Endothelial cell of umbilical vein (primary cell): ENCODE results near the gene FGD6. TPM values are rescaled to one million over a fixed set of nuclear protein-coding genes. Genes with fewer than 3 reads are reported as not detected.

Experiments used
- BruUV-seq: library from RNA; stranded (reverse); fragments of 400-500 nt; replicated peaks from 2 replicates; lab custom pipeline; 2021; lab: Mats Ljungman, UMichigan
- CTCF ChIA-PET: fragments of 300-600, 350-600 bp; sonication (Branson Sonifier 250); formaldehyde crosslinking; loops from one replicate; lab custom pipeline; 2021; ENCODE audit warnings: antibody characterized with exemption, inconsistent platforms; lab: Charles Lee
- POLR2A ChIA-PET: fragments of 300-600, 350-600 bp; sonication (Branson Sonifier 250); formaldehyde crosslinking; loops from one replicate; lab custom pipeline; 2021; ENCODE audit warnings: antibody characterized with exemption, inconsistent platforms; lab: Charles Lee
- DNase-seq: peaks from one replicate; pipeline ENCODE4 v3.0.0-alpha.2; 2011; ENCODE audit warnings: low read depth, low spot score
- FAIRE-seq: peaks from 2 replicates; lab custom pipeline; 2011; peaks lifted over from hg19 to GRCh38; lab: Jason Lieb, UNC
- H2AFZ ChIP-seq: 2 replicates; pipeline ENCODE4 v1.6.0; 2012; ENCODE audit warnings: low read depth, low read length, control low read depth, inconsistent platforms
- H3K27ac ChIP-seq: 2 replicates; pipeline ENCODE4 v1.5.1; 2011; ENCODE audit warnings: low read depth, mild to moderate bottlenecking, control low read depth, low read length, moderate library complexity; ENCODE audit not compliant: insufficient read depth
- H3K27me3 ChIP-seq, 2 experiments: 2 replicates each; pipeline versions ENCODE4 v1.6.0 to v1.6.1; 2011; ENCODE audit warnings: low read length in 2 of 2, mixed read lengths in 1 of 2; ENCODE audit not compliant: control insufficient read depth in 2 of 2, insufficient read depth in 2 of 2
- H3K36me3 ChIP-seq, 2 experiments: 2 replicates in 1 of 2; 3 replicates in 1 of 2; pipeline ENCODE4 v1.5.1; 2011; ENCODE audit warnings: low read length in 2 of 2, mild to moderate bottlenecking in 1 of 2, moderate library complexity in 1 of 2; ENCODE audit not compliant: control insufficient read depth in 2 of 2, insufficient read depth in 2 of 2; ENCODE audit errors: extremely low read depth in 1 of 2
- H3K4me1 ChIP-seq: 3 replicates; pipeline ENCODE4 v1.5.1; 2011; ENCODE audit warnings: mild to moderate bottlenecking, low read length; ENCODE audit not compliant: control insufficient read depth, insufficient read depth; ENCODE audit errors: extremely low read depth
- H3K4me2 ChIP-seq: 2 replicates; pipeline ENCODE4 v1.6.1; 2011; ENCODE audit warnings: low read length, control low read depth, mixed read lengths; ENCODE audit not compliant: insufficient read depth
- H3K4me3 ChIP-seq, 3 experiments: fragments of 200-600 bp in 1 of 3; sonication (generic), shearing (Covaris generic) in 1 of 3; replicated peaks in 1 of 3; 2 replicates each; pipeline ENCODE4 v1.5.1; 2011 to 2016; ENCODE audit warnings: control low read depth in 3 of 3, low read length in 3 of 3, mild to moderate bottlenecking in 2 of 3, inconsistent platforms in 1 of 3, low read depth in 1 of 3, moderate library complexity in 1 of 3; ENCODE audit not compliant: insufficient read depth in 1 of 3
- H3K79me2 ChIP-seq: 2 replicates; pipeline ENCODE4 v1.6.0; 2012; ENCODE audit warnings: low read length, inconsistent platforms; ENCODE audit not compliant: control insufficient read depth, insufficient read depth
- H3K9ac ChIP-seq: replicated peaks from 2 replicates; pipeline ENCODE3; 2011; ENCODE audit warnings: low read length, control low read depth; ENCODE audit not compliant: insufficient read depth; ENCODE audit errors: extremely low read depth
- H3K9me1 ChIP-seq: replicated peaks from 3 replicates; pipeline ENCODE4 v1.6.0; 2011; ENCODE audit warnings: mild to moderate bottlenecking, low read length; ENCODE audit not compliant: control insufficient read depth, insufficient read depth; ENCODE audit errors: extremely low read depth
- H3K9me3 ChIP-seq: replicated peaks from 2 replicates; pipeline ENCODE4 v1.5.1; 2012; ENCODE audit warnings: low read length, inconsistent platforms; ENCODE audit not compliant: control insufficient read depth, insufficient read depth
- H4K20me1 ChIP-seq: replicated peaks from 2 replicates; pipeline ENCODE3; 2011; ENCODE audit warnings: mild to moderate bottlenecking, low read length; ENCODE audit not compliant: control insufficient read depth, insufficient read depth; ENCODE audit errors: extremely low read depth
- EZH2 ChIP-seq: IDR thresholded peaks from 2 replicates; pipeline ENCODE4 v1.6.1; 2012; ENCODE audit warnings: borderline replicate concordance, low read depth, mild to moderate bottlenecking, moderate library complexity, low read length, inconsistent platforms; ENCODE audit not compliant: severe bottlenecking
- FOS ChIP-seq: IDR thresholded peaks from 2 replicates; pipeline ENCODE4 v1.6.1; 2011; ENCODE audit warnings: mild to moderate bottlenecking, low read length, moderate library complexity, borderline replicate concordance; ENCODE audit not compliant: insufficient read depth
- GATA2 ChIP-seq: IDR thresholded peaks from 2 replicates; pipeline ENCODE4 v1.7.0; 2011; ENCODE audit warnings: low read depth, mild to moderate bottlenecking, moderate library complexity, mixed read lengths, low read length; ENCODE audit not compliant: insufficient read length, insufficient read depth
- JUN ChIP-seq: IDR thresholded peaks from 2 replicates; pipeline ENCODE4 v1.6.1; 2011; ENCODE audit warnings: borderline replicate concordance, low read depth; ENCODE audit not compliant: insufficient read length, insufficient read depth
- MYC ChIP-seq: IDR thresholded peaks from one replicate; pipeline ENCODE4 v1.6.1; 2011; ENCODE audit warnings: mild to moderate bottlenecking, low read depth, low read length
- POLR2A ChIP-seq: IDR thresholded peaks from 2 replicates; pipeline ENCODE4 v1.6.1; 2012; ENCODE audit warnings: low read depth, mild to moderate bottlenecking, control low read depth, low read length
- POLR2AphosphoS5 ChIP-seq: IDR thresholded peaks from 2 replicates; pipeline ENCODE4 v1.6.1; 2012; ENCODE audit warnings: low read depth, mild to moderate bottlenecking, control low read depth, low read length, moderate library complexity; ENCODE audit not compliant: insufficient read depth
- dilution Hi-C: fragments of 300-500 bp; cut with MboI; formaldehyde crosslinking; loops from one replicate; pipeline ENCODE4 v1.15.0; 2019; ENCODE audit warnings: low sequenced_read_pairs; ENCODE audit not compliant: extremely low pct_ligation_motif_present
- intact Hi-C: fragments of 100-400 bp; cut with micrococcal nuclease; formaldehyde crosslinking; loops from one replicate; pipeline ENCODE4 v1.10.0; 2022
- polyA plus RNA-seq, 4 experiments: library from polyadenylated mRNA; depleted of rRNA in 3 of 4; stranded (reverse) in 3 of 4; unstranded in 1 of 4; fragments of >200 nt; gene quantifications; 2 replicates each; pipeline versions ENCODE4 v1.2.1 to v1.2.3, GENCODE V29; 2011 to 2012; ENCODE audit warnings: missing spikeins in 1 of 4
- total RNA-seq: library from RNA; stranded (reverse); gene quantifications from 2 replicates; pipeline ENCODE4 v1.2.3, GENCODE V29; 2021
- TF ChIP-seq, protein P1 (sequence below): IDR thresholded peaks from 2 replicates; pipeline ENCODE4 v1.6.1; 2011; ENCODE audit not compliant: insufficient read depth, insufficient read length
- TF ChIP-seq, protein P2 (sequence below), 2 donors: IDR thresholded peaks; 1 replicate in 1 of 2; 2 replicates in 1 of 2; pipeline ENCODE4 v1.5.1; 2011; ENCODE audit warnings: low read length in 2 of 2, mild to moderate bottlenecking in 2 of 2, moderate library complexity in 2 of 2, control low read depth in 1 of 2, inconsistent platforms in 1 of 2, low read depth in 1 of 2; ENCODE audit not compliant: insufficient read depth in 1 of 2; ENCODE audit errors: extremely low read depth in 1 of 2

Gene FGD6
- total and polyA plus RNA-seq, 2 donors (not counting 3 experiments of a cell fraction or from before 2014, with no cell fraction given) = 5.9 to 14.0 TPM

GRCh38 chr12:95096852-95097251, 120.4 kb downstream of the FGD6 start:
- Histone ChIP-seq H3K9me3 (no peaks in the 10 kb centered on the region), H3K79me2 (no peaks in the 10 kb centered on the region), H3K4me1 (no peaks in the 10 kb centered on the region), H3K36me3 (peaks cover 4 to 8% of the 10 kb centered on the region in 2 experiments), H2AFZ (no peak overlapping the region), H3K27me3 (no peaks in the 10 kb centered on the region), H3K9ac (no peak overlapping the region), H3K4me3 (no peak overlapping the region), H3K27ac (no peak overlapping the region), H3K4me2 (no peak overlapping the region), H3K9me1 (no peaks in the 10 kb centered on the region), H4K20me1 (no peaks in the 10 kb centered on the region)
- intact Hi-C loops (no loop called here), dilution Hi-C loops (no loop called here)
- TF ChIP-seq GATA2 = no peak
- TF ChIP-seq POLR2A = no peak
- TF ChIP-seq, protein P1, sequence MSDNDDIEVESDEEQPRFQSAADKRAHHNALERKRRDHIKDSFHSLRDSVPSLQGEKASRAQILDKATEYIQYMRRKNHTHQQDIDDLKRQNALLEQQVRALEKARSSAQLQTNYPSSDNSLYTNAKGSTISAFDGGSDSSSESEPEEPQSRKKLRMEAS = no peak
- no peak for TF ChIP-seq POLR2AphosphoS5
- TF ChIP-seq, protein P2, sequence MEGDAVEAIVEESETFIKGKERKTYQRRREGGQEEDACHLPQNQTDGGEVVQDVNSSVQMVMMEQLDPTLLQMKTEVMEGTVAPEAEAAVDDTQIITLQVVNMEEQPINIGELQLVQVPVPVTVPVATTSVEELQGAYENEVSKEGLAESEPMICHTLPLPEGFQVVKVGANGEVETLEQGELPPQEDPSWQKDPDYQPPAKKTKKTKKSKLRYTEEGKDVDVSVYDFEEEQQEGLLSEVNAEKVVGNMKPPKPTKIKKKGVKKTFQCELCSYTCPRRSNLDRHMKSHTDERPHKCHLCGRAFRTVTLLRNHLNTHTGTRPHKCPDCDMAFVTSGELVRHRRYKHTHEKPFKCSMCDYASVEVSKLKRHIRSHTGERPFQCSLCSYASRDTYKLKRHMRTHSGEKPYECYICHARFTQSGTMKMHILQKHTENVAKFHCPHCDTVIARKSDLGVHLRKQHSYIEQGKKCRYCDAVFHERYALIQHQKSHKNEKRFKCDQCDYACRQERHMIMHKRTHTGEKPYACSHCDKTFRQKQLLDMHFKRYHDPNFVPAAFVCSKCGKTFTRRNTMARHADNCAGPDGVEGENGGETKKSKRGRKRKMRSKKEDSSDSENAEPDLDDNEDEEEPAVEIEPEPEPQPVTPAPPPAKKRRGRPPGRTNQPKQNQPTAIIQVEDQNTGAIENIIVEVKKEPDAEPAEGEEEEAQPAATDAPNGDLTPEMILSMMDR (IDR thresholded peaks at IDR 0.05; ENCODE audit: extremely low read depth in 1 of 2, insufficient read depth in 1 of 2, low read depth in 1 of 2, low read length in 2 of 2) = no peak
- no peak for TF ChIP-seq FOS
- TF ChIP-seq EZH2 = no peak
- TF ChIP-seq JUN = no peak
- no peak for TF ChIP-seq MYC
- no peak for DNase-seq
- CTCF ChIA-PET = no interaction called here
- POLR2A ChIA-PET = no interaction called here
- FAIRE-seq = no peak
- BruUV-seq = no TSS peak
